HG02798 (cell line): ENCODE data around the gene CPSF4.

Experiments
- ATAC-seq: cut with Tn5 transposase; IDR thresholded peaks from one replicate; pipeline ENCODE4 v1.9.1; 2021; ENCODE audit warnings: mild to moderate bottlenecking; ENCODE audit not compliant: unreplicated experiment, poor library complexity

CPSF4 gene

GRCh38 chr7:99438573-99439480, at the start of gene CPSF4, which contains the start of gene PTCD1:
TSS of gene CPSF4 (plus strand) at chr7:99438943. CDS start at chr7:99439083, 140 bp downstream.
TSS of gene PTCD1 (minus strand) at chr7:99438798. CDS start at chr7:99435242, 3,556 bp downstream.
- ATAC-seq, result peak; percentile 96

- no peak for ATAC-seq
Observed at GRCh38 chr7:99389772-99390171, 49.0 kb upstream of the CPSF4 start.

- no peak for ATAC-seq
Observed at GRCh38 chr7:99390941-99391602, 47.7 kb upstream of the CPSF4 start.

GRCh38 chr7:99392046-99392445, 46.7 kb upstream of the CPSF4 start:
- no peak for ATAC-seq

- peak; percentile 72 for ATAC-seq
Observed at GRCh38 chr7:99392659-99393354, 45.9 kb upstream of the CPSF4 start.

GRCh38 chr7:99393355-99394187, 45.2 kb upstream of the CPSF4 start:
- no peak for ATAC-seq

- no peak for ATAC-seq
Observed at GRCh38 chr7:99394188-99394502, 44.6 kb upstream of the CPSF4 start.

- ATAC-seq, result no peak
Observed at GRCh38 chr7:99395616-99396327, 43.0 kb upstream of the CPSF4 start.

- ATAC-seq, result no peak
Observed at GRCh38 chr7:99396418-99397296, 42.1 kb upstream of the CPSF4 start.

- no peak for ATAC-seq
Observed at GRCh38 chr7:99397297-99397983, 41.3 kb upstream of the CPSF4 start.

GRCh38 chr7:99398891-99399445, 39.8 kb upstream of the CPSF4 start:
- no peak for ATAC-seq

GRCh38 chr7:99399597-99399996, 39.1 kb upstream of the CPSF4 start:
- no peak for ATAC-seq

- no peak for ATAC-seq
Observed at GRCh38 chr7:99402854-99403253, 35.9 kb upstream of the CPSF4 start.

GRCh38 chr7:99403764-99404163, 35.0 kb upstream of the CPSF4 start:
- no peak for ATAC-seq

GRCh38 chr7:99404235-99404976, 34.3 kb upstream of the CPSF4 start:
- no peak for ATAC-seq

GRCh38 chr7:99404977-99405320, 33.8 kb upstream of the CPSF4 start:
- ATAC-seq, result no peak

GRCh38 chr7:99406557-99406956, 32.2 kb upstream of the CPSF4 start:
- ATAC-seq, result no peak
